Measurements from ENCODE around the gene BCAM. TPM values are rescaled to one million over a fixed set of nuclear protein-coding genes. Genes with fewer than 3 reads are reported as not detected.
"Not testable (repeated sequence)": the region's sequence is repeated elsewhere in the genome, so short reads cannot be mapped to it uniquely, and the experiment has no call there.

The BCAM gene
- total RNA-seq, 4 donors from 2014 or later: 10.2 to 24.6 (median 23.6) TPM

DNA sequence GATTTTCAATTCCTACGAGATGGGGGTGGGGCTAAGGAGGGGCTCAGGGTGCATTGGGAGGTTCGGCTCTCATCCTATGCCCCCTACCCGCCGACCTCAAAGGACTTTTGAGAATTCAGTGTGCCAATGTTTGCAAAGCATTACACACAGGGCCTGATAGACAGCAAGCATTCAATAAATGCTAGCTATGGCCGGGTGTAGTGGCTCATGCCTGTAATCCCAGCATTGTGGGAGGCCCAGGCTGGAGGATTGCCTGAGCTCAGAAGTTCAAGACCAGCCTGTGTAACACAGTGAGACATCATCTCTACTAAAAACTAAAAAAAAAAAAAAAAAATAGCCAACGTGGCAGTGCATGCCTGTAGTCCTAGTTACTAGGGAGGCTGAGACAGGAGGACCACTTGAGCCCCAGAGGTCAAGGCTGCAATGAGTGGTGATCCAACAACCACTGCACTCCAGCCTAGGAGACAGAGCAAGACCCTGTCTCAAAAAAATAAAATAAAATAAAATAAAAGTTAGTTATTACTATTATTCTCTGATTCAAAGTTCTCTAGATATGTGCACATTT, 33.1 kb upstream of the BCAM start:
- intact Hi-C loops (cut with DNase I; ENCODE audit: low total_unique reads): no loop called here

DNA sequence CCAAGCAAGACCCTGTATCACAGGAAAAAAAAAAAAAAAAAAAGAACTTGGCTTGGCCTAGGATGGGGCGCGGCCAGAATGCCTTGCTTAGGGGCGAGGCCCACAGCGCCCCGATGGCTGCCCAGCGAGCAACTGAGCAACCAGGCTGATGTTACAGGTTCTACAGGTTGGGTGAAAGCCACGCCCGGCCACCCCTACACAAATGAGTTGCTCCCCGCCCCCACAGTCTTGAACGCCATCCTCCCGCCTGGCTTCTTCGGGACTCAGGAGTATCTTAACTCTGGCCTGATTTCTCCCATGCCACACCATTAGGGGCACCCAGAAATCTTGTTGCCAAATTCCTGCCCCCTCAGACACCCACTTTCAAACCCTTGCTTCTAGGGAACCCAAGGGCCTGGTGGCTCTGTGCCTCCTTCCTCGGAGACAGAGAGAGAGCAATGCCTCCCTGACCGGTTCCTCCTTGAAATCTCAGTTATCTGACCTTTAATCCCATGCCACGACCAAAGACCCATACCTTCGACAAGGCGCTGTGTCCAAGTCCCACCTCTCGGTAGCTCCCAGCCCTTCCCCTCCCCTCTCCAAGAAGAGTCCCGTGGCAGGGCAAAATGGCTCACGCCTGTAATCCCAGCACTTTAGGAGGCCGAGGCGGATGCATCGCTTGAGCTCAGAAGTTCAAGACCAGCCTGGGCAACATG, 32.4 kb upstream of the BCAM start:
- in situ Hi-C loops (cut with MboI; ENCODE audit: low sequenced_read_pairs in 4 of 4): no loop called here
- intact Hi-C loops (cut with DNase I; ENCODE audit: low total_unique reads): no loop called here

More for the DNA sequence above, 33.1 kb upstream of the BCAM start:
- DNase-seq (no peak), ATAC-seq (no peak)
- Histone ChIP-seq H3K9me3 (no peaks in the 10 kb centered on the region), H3K27ac (no peak overlapping the region), H3K4me3 (no peak overlapping the region), H3K27me3 (no peaks in the 10 kb centered on the region), H3K36me3 (no peaks in the 10 kb centered on the region), H3K4me1 (peaks cover 3 to 6% of the 10 kb centered on the region in 2 donors)
- in situ Hi-C loops (cut with MboI; ENCODE audit: low sequenced_read_pairs in 4 of 4): no loop called here
- no peak for TF ChIP-seq POLR2A (IDR thresholded peaks at IDR 0.05)
- TF ChIP-seq, protein P1, sequence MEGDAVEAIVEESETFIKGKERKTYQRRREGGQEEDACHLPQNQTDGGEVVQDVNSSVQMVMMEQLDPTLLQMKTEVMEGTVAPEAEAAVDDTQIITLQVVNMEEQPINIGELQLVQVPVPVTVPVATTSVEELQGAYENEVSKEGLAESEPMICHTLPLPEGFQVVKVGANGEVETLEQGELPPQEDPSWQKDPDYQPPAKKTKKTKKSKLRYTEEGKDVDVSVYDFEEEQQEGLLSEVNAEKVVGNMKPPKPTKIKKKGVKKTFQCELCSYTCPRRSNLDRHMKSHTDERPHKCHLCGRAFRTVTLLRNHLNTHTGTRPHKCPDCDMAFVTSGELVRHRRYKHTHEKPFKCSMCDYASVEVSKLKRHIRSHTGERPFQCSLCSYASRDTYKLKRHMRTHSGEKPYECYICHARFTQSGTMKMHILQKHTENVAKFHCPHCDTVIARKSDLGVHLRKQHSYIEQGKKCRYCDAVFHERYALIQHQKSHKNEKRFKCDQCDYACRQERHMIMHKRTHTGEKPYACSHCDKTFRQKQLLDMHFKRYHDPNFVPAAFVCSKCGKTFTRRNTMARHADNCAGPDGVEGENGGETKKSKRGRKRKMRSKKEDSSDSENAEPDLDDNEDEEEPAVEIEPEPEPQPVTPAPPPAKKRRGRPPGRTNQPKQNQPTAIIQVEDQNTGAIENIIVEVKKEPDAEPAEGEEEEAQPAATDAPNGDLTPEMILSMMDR (IDR thresholded peaks at IDR 0.05 in 4 of 5, conservative IDR thresholded peaks at IDR 0.05 in 1 of 5): no peak

DNA sequence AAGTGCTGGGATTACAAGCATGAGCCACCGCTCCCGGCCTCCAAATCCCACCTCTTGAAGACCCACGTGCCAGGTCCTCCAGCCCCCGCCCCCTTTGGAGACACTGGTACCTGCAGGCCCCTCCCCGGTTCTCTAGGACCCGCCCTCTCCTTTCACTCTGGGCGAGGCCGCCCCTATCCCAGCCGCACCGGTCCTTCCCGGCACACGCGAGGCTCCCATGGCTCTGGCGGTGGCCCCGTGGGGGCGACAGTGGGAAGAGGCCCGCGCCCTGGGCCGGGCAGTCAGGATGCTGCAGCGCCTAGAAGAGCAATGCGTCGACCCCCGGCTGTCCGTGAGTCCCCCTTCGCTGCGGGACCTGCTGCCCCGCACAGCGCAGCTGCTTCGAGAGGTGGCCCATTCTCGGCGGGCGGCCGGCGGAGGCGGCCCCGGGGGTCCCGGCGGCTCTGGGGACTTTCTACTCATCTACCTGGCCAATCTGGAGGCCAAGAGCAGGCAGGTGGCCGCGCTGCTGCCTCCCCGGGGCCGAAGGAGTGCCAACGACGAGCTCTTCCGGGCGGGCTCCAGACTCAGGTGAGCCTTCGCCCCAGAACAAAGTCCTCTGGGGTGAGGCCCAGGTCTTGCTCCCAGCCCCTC, 31.1 kb upstream of the BCAM start, which contains the start of gene CBLC:
Gene CBLC (plus strand): TSS at position 176 of the 633 bp plus-strand sequence. CDS start 42 bp downstream, at position 218.
- no peak within 1 kb of the TSS for H3K4me3 ChIP-seq

More for the DNA sequence above, 32.4 kb upstream of the BCAM start:
- ATAC-seq (no peak), DNase-seq (no peak)
- H3K27ac ChIP-seq: no peak overlapping the region
- H3K4me1 ChIP-seq: peaks cover 3% of the 10 kb centered on the region in 2 donors
- H3K36me3 ChIP-seq: no peaks in the 10 kb centered on the region
- no peak overlapping the region for H3K4me3 ChIP-seq
- no peak for TF ChIP-seq POLR2A (IDR thresholded peaks at IDR 0.05)
- TF ChIP-seq, protein P1 (IDR thresholded peaks at IDR 0.05 in 4 of 5, conservative IDR thresholded peaks at IDR 0.05 in 1 of 5): no peak
- H3K27me3 ChIP-seq: no peaks in the 10 kb centered on the region
- H3K9me3 ChIP-seq: no peaks in the 10 kb centered on the region

DNA sequence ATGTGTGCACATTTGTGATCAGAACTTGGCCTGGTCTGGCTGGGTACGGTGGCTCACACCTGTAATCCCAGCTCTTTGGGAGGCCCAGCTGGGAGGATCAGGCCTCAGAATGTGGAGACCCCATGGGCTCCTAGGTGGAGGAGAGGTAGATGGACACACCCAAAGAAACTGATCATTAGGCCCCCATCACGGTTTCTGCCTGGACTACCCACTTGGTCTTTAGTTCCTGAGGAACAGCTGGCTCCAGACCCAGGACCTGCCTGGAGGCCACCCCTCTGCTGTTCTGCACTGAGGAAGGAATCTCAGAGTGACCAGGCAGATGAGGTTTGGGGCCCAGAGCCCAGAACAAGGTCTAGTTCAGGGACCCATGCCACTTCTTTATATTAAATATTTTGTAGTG, 29.8 kb upstream of the BCAM start:
- intact Hi-C loops (cut with DNase I; ENCODE audit: low total_unique reads) (no loop called here), in situ Hi-C loops (cut with MboI; ENCODE audit: low sequenced_read_pairs in 4 of 4) (no loop called here)
- no peaks in the 10 kb centered on the region for H3K9me3 ChIP-seq
- no peak for TF ChIP-seq POLR2A (IDR thresholded peaks at IDR 0.05)
- TF ChIP-seq, protein P1 (IDR thresholded peaks at IDR 0.05 in 4 of 5, conservative IDR thresholded peaks at IDR 0.05 in 1 of 5): no peak
- no peak for DNase-seq
- peaks cover 3% of the 10 kb centered on the region in 2 donors for H3K4me1 ChIP-seq
- no peak for ATAC-seq
- H3K4me3 ChIP-seq: no peak overlapping the region
- no peaks in the 10 kb centered on the region for H3K27me3 ChIP-seq
- H3K36me3 ChIP-seq: no peaks in the 10 kb centered on the region
- H3K27ac ChIP-seq: no peak overlapping the region

More for the DNA sequence above, 31.1 kb upstream of the BCAM start, which contains the start of gene CBLC:
- Histone ChIP-seq H3K27ac (no peak within 1 kb of the TSS), H3K4me1 (peaks cover 3% of the 10 kb centered on the region in 2 donors), H3K27me3 (no peaks in the 10 kb centered on the region), H3K36me3 (no peaks in the 10 kb centered on the region), H3K9me3 (no peaks in the 10 kb centered on the region)
- DNase-seq (no peak), ATAC-seq (no peak)
- intact Hi-C loops (cut with DNase I; ENCODE audit: low total_unique reads) (no loop called here), in situ Hi-C loops (cut with MboI; ENCODE audit: low sequenced_read_pairs in 4 of 4) (no loop called here)
- TF ChIP-seq, protein P1 (IDR thresholded peaks at IDR 0.05 in 4 of 5, conservative IDR thresholded peaks at IDR 0.05 in 1 of 5): no peak
- TF ChIP-seq POLR2A (IDR thresholded peaks at IDR 0.05): no peak

DNA sequence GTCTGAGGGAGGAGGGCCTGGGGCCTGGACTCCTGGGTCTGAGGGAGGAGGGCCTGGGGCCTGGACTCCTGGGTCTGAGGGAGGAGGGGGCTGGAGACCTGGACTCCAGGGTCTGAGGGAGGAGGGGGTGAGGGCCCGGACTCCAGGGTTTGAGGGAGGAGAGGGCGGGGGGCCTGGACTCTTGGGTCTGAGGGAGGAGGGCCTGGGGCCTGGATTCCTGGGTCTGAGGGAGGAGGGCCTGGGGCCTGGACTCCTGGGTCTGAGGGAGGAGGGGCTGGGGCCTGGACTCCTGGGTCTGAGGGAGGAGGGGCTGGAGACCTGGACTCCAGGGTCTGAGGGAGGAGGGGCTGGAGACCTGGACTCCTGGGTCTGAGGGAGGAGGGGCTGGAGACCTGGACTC, 27.2 kb upstream of the BCAM start:
- in situ Hi-C loops (cut with MboI; ENCODE audit: low sequenced_read_pairs in 4 of 4): loop anchor here in 1 of 4 donors (10.0 kb wide), 1 partner anchor 53 kb away; no protein-coding TSS in a partner anchor
- ATAC-seq; H3K4me1 ChIP-seq; H3K36me3 ChIP-seq; H3K27me3 ChIP-seq; H3K9me3 ChIP-seq; H3K4me3 ChIP-seq; intact Hi-C loops (cut with DNase I; ENCODE audit: low total_unique reads); H3K27ac ChIP-seq; DNase-seq: not testable (repeated sequence)
